Hepatocyte (in vitro differentiated cells): ENCODE results near the gene LAP3. TPM values are rescaled to one million over a fixed set of nuclear protein-coding genes. Genes with fewer than 3 reads are reported as not detected.

Source experiments
- DNase-seq: peaks from one replicate; pipeline ENCODE4 v3.0.0-alpha.2; 2016; ENCODE audit warnings: low spot score
- H2AFZ ChIP-seq: fragments of 200-600 bp; sonication (generic); 2 replicates; pipeline ENCODE4 v1.6.0; 2016; ENCODE audit warnings: antibody characterized with exemption, mild to moderate bottlenecking
- H3K27ac ChIP-seq: fragments of 200-600 bp; sonication (generic); 2 replicates; pipeline ENCODE4 v1.5.1; 2016; ENCODE audit warnings: mild to moderate bottlenecking
- H3K27me3 ChIP-seq: fragments of 200-600 bp; sonication (generic); 2 replicates; pipeline ENCODE4 v1.6.1; 2016
- H3K36me3 ChIP-seq: fragments of 200-600 bp; sonication (generic); replicated peaks from 2 replicates; pipeline ENCODE4 v1.5.1; 2016; ENCODE audit warnings: low read depth; ENCODE audit not compliant: insufficient read depth
- H3K4me1 ChIP-seq: fragments of 200-600 bp; sonication (generic); 2 replicates; pipeline ENCODE4 v1.5.1; 2016; ENCODE audit warnings: mild to moderate bottlenecking, moderate library complexity; ENCODE audit not compliant: insufficient read depth
- H3K4me2 ChIP-seq: fragments of 200-600 bp; sonication (generic); 2 replicates; pipeline ENCODE4 v1.6.0; 2016
- H3K4me3 ChIP-seq: fragments of 200-600 bp; sonication (generic); 2 replicates; pipeline ENCODE4 v1.5.1; 2016; ENCODE audit warnings: mild to moderate bottlenecking
- H3K79me2 ChIP-seq: fragments of 200-600 bp; sonication (generic); 2 replicates; pipeline ENCODE4 v1.6.0; 2017; ENCODE audit warnings: mild to moderate bottlenecking
- H3K9me2 ChIP-seq: fragments of 200-600 bp; sonication (generic); replicated peaks from 2 replicates; pipeline ENCODE4 v1.6.0; 2017; ENCODE audit warnings: mild to moderate bottlenecking; ENCODE audit not compliant: insufficient read depth
- H3K9me3 ChIP-seq: fragments of 200-600 bp; sonication (generic); 2 replicates; pipeline ENCODE4 v1.5.1; 2016; ENCODE audit warnings: low read depth, mild to moderate bottlenecking
- H4K20me1 ChIP-seq: fragments of 200-600 bp; sonication (generic); 2 replicates; pipeline ENCODE4 v1.6.0; 2016; ENCODE audit warnings: mild to moderate bottlenecking; ENCODE audit not compliant: insufficient read depth, poor library complexity, severe bottlenecking
- EZH2 ChIP-seq: fragments of 200-600 bp; sonication (generic); IDR thresholded peaks from 2 replicates; pipeline ENCODE4 v1.6.1; 2016; ENCODE audit warnings: antibody characterized with exemption, mild to moderate bottlenecking, borderline replicate concordance
- EZH2phosphoT487 ChIP-seq: fragments of 200-600 bp; sonication (generic); IDR thresholded peaks from one replicate; pipeline ENCODE4 v1.6.1; 2018; ENCODE audit warnings: antibody characterized with exemption, mild to moderate bottlenecking, low read depth, moderate library complexity; ENCODE audit not compliant: unreplicated experiment, severe bottlenecking
- WGBS: methylation state at CpG from one replicate; pipeline ENCODE4 v1.1.6; 2016; ENCODE audit warnings: low lambda C conversion rate; ENCODE audit errors: missing lambda C conversion rate; 5-methylcytosine and 5-hydroxymethylcytosine counted together
- polyA plus RNA-seq: library from polyadenylated mRNA; unstranded; fragments of >200 nt; fragmentation: Nextera tagmentation; extraction: Ambion mirVana; gene quantifications from 2 replicates; pipeline ENCODE4 v1.2.1, GENCODE V29; 2016
- total RNA-seq: library from RNA; depleted of rRNA; stranded (reverse); fragments of >200 nt; gene quantifications from 2 replicates; pipeline ENCODE4 v1.2.3, GENCODE V29; 2014
- TF ChIP-seq, protein P1 (sequence below): fragments of 200-600 bp; sonication (generic); IDR thresholded peaks from 2 replicates; pipeline ENCODE4 v1.5.1; 2016; ENCODE audit warnings: antibody characterized with exemption, mild to moderate bottlenecking; ENCODE audit not compliant: poor library complexity

LAP3 gene
- total and polyA plus RNA-seq, 2 experiments from 2014 or later, result 53.2 to 76.4 TPM

DNA sequence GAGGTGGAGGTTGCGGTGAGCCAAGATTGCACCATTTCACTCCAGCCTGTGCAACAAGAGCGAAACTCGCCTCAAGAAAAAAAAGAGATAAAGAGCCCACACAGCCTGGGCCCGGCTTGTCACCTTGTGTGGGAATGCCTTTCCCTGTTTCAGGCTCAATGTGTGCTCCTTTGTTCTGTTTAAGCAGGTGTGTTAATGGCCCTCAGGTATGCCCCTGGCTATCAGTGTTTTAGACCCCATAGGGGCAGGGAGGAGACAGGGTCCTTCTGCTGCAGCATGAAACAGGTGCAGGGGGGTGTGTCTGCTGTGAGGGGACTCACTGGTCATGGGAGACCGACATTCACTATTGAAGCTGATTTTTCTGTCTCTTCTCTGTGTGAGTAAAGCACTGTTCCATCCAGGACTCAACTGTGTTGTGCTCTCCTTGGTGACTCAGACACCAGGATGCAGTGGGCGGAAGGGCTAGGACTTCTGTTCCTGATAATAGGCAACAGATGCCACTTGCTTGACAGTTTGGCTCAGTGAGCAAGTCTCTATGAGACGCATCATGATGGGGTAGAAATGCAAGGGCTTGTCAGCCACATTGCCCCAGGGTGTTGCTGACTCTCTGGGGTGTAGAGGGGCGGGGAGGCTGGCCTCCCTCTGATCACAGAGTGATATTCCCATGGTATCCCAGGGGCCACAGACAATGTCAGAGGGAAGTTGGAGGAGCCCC lies 15.6 kb upstream of the LAP3 start:
- Histone ChIP-seq H3K4me3 (no peak overlapping the region), H3K4me1 (no peaks in the 10 kb centered on the region), H3K27ac (no peak overlapping the region), H3K9me2 (no peaks in the 10 kb centered on the region), H4K20me1 (no peaks in the 10 kb centered on the region), H3K27me3 (no peaks in the 10 kb centered on the region), H3K36me3 (no peaks in the 10 kb centered on the region), H3K4me2 (no peak overlapping the region), H3K9me3 (no peaks in the 10 kb centered on the region), H3K79me2 (no peaks in the 10 kb centered on the region), H2AFZ (no peak overlapping the region)
- TF ChIP-seq, protein P1, sequence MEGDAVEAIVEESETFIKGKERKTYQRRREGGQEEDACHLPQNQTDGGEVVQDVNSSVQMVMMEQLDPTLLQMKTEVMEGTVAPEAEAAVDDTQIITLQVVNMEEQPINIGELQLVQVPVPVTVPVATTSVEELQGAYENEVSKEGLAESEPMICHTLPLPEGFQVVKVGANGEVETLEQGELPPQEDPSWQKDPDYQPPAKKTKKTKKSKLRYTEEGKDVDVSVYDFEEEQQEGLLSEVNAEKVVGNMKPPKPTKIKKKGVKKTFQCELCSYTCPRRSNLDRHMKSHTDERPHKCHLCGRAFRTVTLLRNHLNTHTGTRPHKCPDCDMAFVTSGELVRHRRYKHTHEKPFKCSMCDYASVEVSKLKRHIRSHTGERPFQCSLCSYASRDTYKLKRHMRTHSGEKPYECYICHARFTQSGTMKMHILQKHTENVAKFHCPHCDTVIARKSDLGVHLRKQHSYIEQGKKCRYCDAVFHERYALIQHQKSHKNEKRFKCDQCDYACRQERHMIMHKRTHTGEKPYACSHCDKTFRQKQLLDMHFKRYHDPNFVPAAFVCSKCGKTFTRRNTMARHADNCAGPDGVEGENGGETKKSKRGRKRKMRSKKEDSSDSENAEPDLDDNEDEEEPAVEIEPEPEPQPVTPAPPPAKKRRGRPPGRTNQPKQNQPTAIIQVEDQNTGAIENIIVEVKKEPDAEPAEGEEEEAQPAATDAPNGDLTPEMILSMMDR, result no peak
- no peak for DNase-seq
- 84% methylated on average over 8 of the region's 8 CpGs for WGBS

DNA sequence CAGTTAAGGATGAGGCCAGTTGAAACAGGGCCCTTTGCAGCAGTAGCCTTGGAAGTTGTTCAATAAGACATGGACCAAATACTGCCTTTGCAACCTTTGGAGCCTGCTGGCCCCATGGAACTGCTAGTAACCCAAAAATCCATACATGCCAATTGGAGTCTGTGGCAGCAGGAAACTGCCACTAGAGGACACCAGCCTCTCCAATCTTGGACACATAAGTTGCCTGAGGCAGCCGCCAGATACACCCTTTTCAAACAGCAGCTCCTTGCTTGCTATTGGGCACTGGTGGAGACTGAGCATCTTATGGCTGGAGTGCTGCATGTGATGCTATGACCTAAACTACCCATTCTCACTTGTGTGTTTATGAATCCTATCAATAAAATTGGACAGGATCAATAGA lies 14.8 kb upstream of the LAP3 start:
- no peak overlapping the region for H3K4me2 ChIP-seq
- H3K36me3 ChIP-seq, result no peaks in the 10 kb centered on the region
- DNase-seq, result no peak
- 73% methylated on average over 1 of the region's 1 CpG for WGBS
- no peaks in the 10 kb centered on the region for H3K9me3 ChIP-seq
- no peaks in the 10 kb centered on the region for H4K20me1 ChIP-seq
- H2AFZ ChIP-seq, result no peak overlapping the region
- H3K27ac ChIP-seq, result no peak overlapping the region
- no peaks in the 10 kb centered on the region for H3K9me2 ChIP-seq
- H3K4me3 ChIP-seq, result no peak overlapping the region
- H3K4me1 ChIP-seq, result no peaks in the 10 kb centered on the region
- TF ChIP-seq, protein P1, result no peak
- TF ChIP-seq EZH2phosphoT487, result no peak
- no peak for TF ChIP-seq EZH2
- H3K79me2 ChIP-seq, result no peaks in the 10 kb centered on the region
- H3K27me3 ChIP-seq, result no peaks in the 10 kb centered on the region

DNA sequence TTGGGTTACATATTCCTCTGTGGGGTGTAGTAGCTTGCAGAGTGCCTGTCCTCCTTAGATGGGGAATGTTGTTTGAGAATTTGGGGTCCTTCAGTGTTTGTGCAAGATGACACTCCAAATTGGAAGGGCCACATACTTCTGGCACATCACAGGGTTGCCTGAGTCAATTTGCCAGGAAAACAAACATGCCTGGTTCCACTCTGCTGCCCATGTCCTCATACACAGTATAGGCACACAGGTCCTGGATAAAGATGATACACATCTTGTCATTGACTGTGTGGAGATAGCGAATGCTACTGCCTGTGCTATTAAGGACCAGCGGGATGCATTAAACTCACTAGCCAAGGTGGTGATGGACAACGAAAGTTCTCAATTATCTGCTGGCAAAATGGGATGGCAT lies 11.2 kb upstream of the LAP3 start:
- TF ChIP-seq EZH2 (no peak), EZH2phosphoT487 (no peak)
- TF ChIP-seq, protein P1, result no peak
- no peak overlapping the region for H2AFZ ChIP-seq
- H3K9me3 ChIP-seq, result no peaks in the 10 kb centered on the region
- H3K27ac ChIP-seq, result no peak overlapping the region
- H4K20me1 ChIP-seq, result no peaks in the 10 kb centered on the region
- H3K4me3 ChIP-seq, result no peak overlapping the region
- no peaks in the 10 kb centered on the region for H3K36me3 ChIP-seq
- 96% methylated on average over 3 of the region's 3 CpGs for WGBS
- DNase-seq, result no peak
- H3K9me2 ChIP-seq, result no peaks in the 10 kb centered on the region
- no peaks in the 10 kb centered on the region for H3K4me1 ChIP-seq
- H3K27me3 ChIP-seq, result no peaks in the 10 kb centered on the region
- no peak overlapping the region for H3K4me2 ChIP-seq
- no peaks in the 10 kb centered on the region for H3K79me2 ChIP-seq
